K562 (cell line): ENCODE data around the gene GAMT. TPM values are rescaled to one million over a fixed set of nuclear protein-coding genes. Genes with fewer than 3 reads are reported as not detected.
A peak's percentile ranks its signal among the peaks of the same experiment; 100 is the strongest.

Source experiments
- ARID4B ChIP-seq: sonication (generic); formaldehyde crosslinking; IDR thresholded peaks from 2 replicates; pipeline ENCODE4 v1.8.0; 2022; ENCODE audit warnings: mild to moderate bottlenecking, missing genetic modification reagents
- ATF1 ChIP-seq, 2 experiments: fragments of 450-650 bp in 1 of 2; IDR thresholded peaks; 2 replicates each; pipeline ENCODE4 v1.6.1; 2016; ENCODE audit warnings: missing compliant biosample characterization in 1 of 2, missing genetic modification characterization in 1 of 2
- BRD4 ChIP-seq: fragments of 200-600 bp; sonication (generic); IDR thresholded peaks from 2 replicates; pipeline ENCODE4 v1.6.1; 2017; ENCODE audit warnings: inconsistent platforms
- CTCF ChIP-seq, 3 experiments: IDR thresholded peaks in 2 of 3; conservative IDR thresholded peaks in 1 of 3; 2 replicates each; pipeline ENCODE4 v1.5.1; 2011 to 2012; ENCODE audit warnings: low read length in 3 of 3, mild to moderate bottlenecking in 3 of 3, control low read depth in 2 of 3, improper control_type of control experiment in 1 of 3, inconsistent platforms in 1 of 3, low read depth in 1 of 3, mixed read lengths in 1 of 3, moderate library complexity in 1 of 3; ENCODE audit not compliant: insufficient read depth in 2 of 3
- HDAC1 ChIP-seq, 2 experiments: fragments of 450-650 bp; IDR thresholded peaks; 2 replicates each; pipeline ENCODE4 v1.6.1; 2016 to 2017; ENCODE audit warnings: inconsistent platforms in 1 of 2, mild to moderate bottlenecking in 1 of 2, moderate library complexity in 1 of 2
- ZNF740 ChIP-seq, 3 experiments: fragments of 200-800 bp in 1 of 3; sonication (Bioruptor generic) in 1 of 3; sonication (generic) in 1 of 3; formaldehyde crosslinking in 1 of 3; IDR thresholded peaks; 2 replicates each; pipeline versions ENCODE4 v1.6.1 to v1.8.0; 2016 to 2022; ENCODE audit warnings: mild to moderate bottlenecking in 2 of 3, missing compliant biosample characterization in 2 of 3, missing genetic modification characterization in 2 of 3, missing genetic modification reagents in 1 of 3
- polyA plus RNA-seq, 8 experiments: library from polyadenylated mRNA; depleted of rRNA in 4 of 8; stranded (reverse) in 5 of 8; unstranded in 3 of 8; fragments of >200 nt; fragmentation: Nextera tagmentation in 2 of 8; fragmentation: Illumina TruSeq in 1 of 8; extraction: Ambion mirVana in 2 of 8; extraction: Trizol in 1 of 8; gene quantifications; 2 replicates each; pipeline versions ENCODE4 v1.2.1 to v1.2.3, GENCODE V29; 2011 to 2014; ENCODE audit warnings: inconsistent platforms in 1 of 8, missing spikeins in 1 of 8
- total RNA-seq, 7 experiments: library from RNA; depleted of rRNA in 6 of 7; stranded (reverse); fragments of >200 nt in 6 of 7; fragmentation: Illumina TruSeq in 2 of 7; extraction: Trizol in 2 of 7; gene quantifications; 2 replicates each; pipeline versions ENCODE4 v1.2.1 to v1.2.3, GENCODE V29; 2011 to 2021; ENCODE audit warnings: low replicate concordance in 1 of 7

The GAMT gene
- total and polyA plus RNA-seq, 9 of the 15 experiments (the other 6 are each of a cell fraction or from before 2014, with no cell fraction given) = 1.3 to 35.3 (median 27.2) TPM

- TF ChIP-seq CTCF (IDR thresholded peaks at IDR 0.05 in 2 of 3, conservative IDR thresholded peaks at IDR 0.05 in 1 of 3; ENCODE audit: insufficient read depth in 2 of 3, low read depth in 1 of 3, low read length in 3 of 3) = no peak
- peak in 1 of 2 experiments; percentile 50; a peak in 2 of 4 replicates for TF ChIP-seq HDAC1 (IDR thresholded peaks at IDR 0.05)
- TF ChIP-seq ARID4B (CRISPR knock-in tag) = no peak
- TF ChIP-seq BRD4 = 0 out of 2 replicates have a peak, but pooled peaks have one; percentile 67
- no peak for TF ChIP-seq ATF1 (CRISPR knock-in tag; IDR thresholded peaks at IDR 0.05)
- 0 out of 2 replicates have a peak, but pooled peaks have one; percentile 17 for TF ChIP-seq ATF1 (tag; IDR thresholded peaks at IDR 0.05)
- peak; percentile 72; the same call in 1 of the 2 replicates for TF ChIP-seq ZNF740 (CRISPR knock-in tag; IDR thresholded peaks at IDR 0.05)
- TF ChIP-seq ZNF740 (tag; IDR thresholded peaks at IDR 0.05) = no peak
- TF ChIP-seq, all 486 proteins: peak for 41
Measured at GRCh38 chr19:1408300-1409203, 7.2 kb upstream of the GAMT start (continued).
